SU-DHL-6 (cell line): ENCODE measurements around the gene CSNK1G2.

Experiments used
- CTCF ChIP-seq: fragments of 200-600 bp; sonication (generic); IDR thresholded peaks from one replicate; pipeline ENCODE4 v1.5.1; 2017; ENCODE audit warnings: antibody characterized with exemption, mild to moderate bottlenecking, low read length, moderate library complexity; ENCODE audit not compliant: insufficient read depth, poor library complexity, severe bottlenecking
- EZH2phosphoT487 ChIP-seq: fragments of 200-600 bp; sonication (generic), shearing (Covaris generic); conservative IDR thresholded peaks from 2 replicates; pipeline ENCODE4 v1.6.1; 2018; ENCODE audit warnings: mild to moderate bottlenecking, antibody characterized with exemption, low read length, moderate library complexity, mixed read lengths

GRCh38 chr19:1942934-1943555 is 2.1 kb downstream of the CSNK1G2 start:
- TF ChIP-seq CTCF (no peak), EZH2phosphoT487 (no peak)
